Gastrocnemius medialis (tissue), 4 donors: ENCODE data around the gene MID2.

ENCODE experiments used
- CTCF ChIP-seq, 5 experiments: fragments of 450-650 bp in 3 of 5; fragments of 200-600 bp in 2 of 5; sonication (generic) in 2 of 5; IDR thresholded peaks in 4 of 5; conservative IDR thresholded peaks in 1 of 5; 1 replicate in 4 of 5; 2 replicates in 1 of 5; pipeline ENCODE4 v1.5.1; 2016 to 2019; ENCODE audit warnings: antibody characterized with exemption in 5 of 5, mild to moderate bottlenecking in 3 of 5, moderate library complexity in 3 of 5
- POLR2A ChIP-seq, 2 donors: fragments of 450-650 bp; IDR thresholded peaks; one replicate each; pipeline ENCODE4 v1.6.1; 2017; ENCODE audit warnings: antibody characterized with exemption in 2 of 2, mild to moderate bottlenecking in 2 of 2, moderate library complexity in 2 of 2

GRCh38 chrX:107834275-107835201, 8.9 kb downstream of the MID2 start:
- TF ChIP-seq CTCF (IDR thresholded peaks at IDR 0.05 in 4 of 5, conservative IDR thresholded peaks at IDR 0.05 in 1 of 5) (no peak), POLR2A (IDR thresholded peaks at IDR 0.05) (no peak)
